Measurements from ENCODE around the gene PPM1F.

GRCh38 chr22:21971858-21972275, 19.2 kb upstream of the PPM1F start:
- TF ChIP-seq, protein P1, sequence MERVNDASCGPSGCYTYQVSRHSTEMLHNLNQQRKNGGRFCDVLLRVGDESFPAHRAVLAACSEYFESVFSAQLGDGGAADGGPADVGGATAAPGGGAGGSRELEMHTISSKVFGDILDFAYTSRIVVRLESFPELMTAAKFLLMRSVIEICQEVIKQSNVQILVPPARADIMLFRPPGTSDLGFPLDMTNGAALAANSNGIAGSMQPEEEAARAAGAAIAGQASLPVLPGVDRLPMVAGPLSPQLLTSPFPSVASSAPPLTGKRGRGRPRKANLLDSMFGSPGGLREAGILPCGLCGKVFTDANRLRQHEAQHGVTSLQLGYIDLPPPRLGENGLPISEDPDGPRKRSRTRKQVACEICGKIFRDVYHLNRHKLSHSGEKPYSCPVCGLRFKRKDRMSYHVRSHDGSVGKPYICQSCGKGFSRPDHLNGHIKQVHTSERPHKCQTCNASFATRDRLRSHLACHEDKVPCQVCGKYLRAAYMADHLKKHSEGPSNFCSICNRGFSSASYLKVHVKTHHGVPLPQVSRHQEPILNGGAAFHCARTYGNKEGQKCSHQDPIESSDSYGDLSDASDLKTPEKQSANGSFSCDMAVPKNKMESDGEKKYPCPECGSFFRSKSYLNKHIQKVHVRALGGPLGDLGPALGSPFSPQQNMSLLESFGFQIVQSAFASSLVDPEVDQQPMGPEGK (CRISPR knock-in tag; IDR thresholded peaks at IDR 0.05; ENCODE audit: borderline replicate concordance) = no peak
- no peak for TF ChIP-seq TOX (CRISPR knock-in tag; IDR thresholded peaks at IDR 0.05; ENCODE audit: borderline replicate concordance)

Measured in SK-N-SH treated with all-trans-retinoic acid at 6 μM for 48 hours (cell line).